Muscle of leg (tissue), 9 donors: Measurements from ENCODE around the gene ZDHHC1. TPM values are rescaled to one million over a fixed set of nuclear protein-coding genes. Genes with fewer than 3 reads are reported as not detected.

Experiments used
- polyA plus RNA-seq, 8 donors: library from polyadenylated mRNA; unstranded; fragments of 120-200 nt; gene quantifications; one replicate each; pipeline versions ENCODE4 v1.2.1 to v1.2.3, GENCODE V29; 2013; ENCODE audit warnings: inconsistent platforms in 1 of 8, low replicate concordance in 1 of 8; ENCODE audit not compliant: insufficient read length in 8 of 8, insufficient read depth in 1 of 8
- total RNA-seq: library from RNA; stranded (reverse); fragments of 120-200 nt; gene quantifications from one replicate; pipeline ENCODE4 v1.2.4, GENCODE V29; 2013

The ZDHHC1 gene
- total and polyA plus RNA-seq, 9 donors: 19.7 to 42.4 (median 24.1) TPM

Other genes with a start within 250 kb of the ZDHHC1 start
- 14.7 TPM for gene NOL3, start 245.9 kb downstream of the ZDHHC1 start, total RNA-seq
- 10 to 100 TPM; 18.4 to 44.7 (median 25.3) TPM for gene NOL3, start 245.9 kb downstream of the ZDHHC1 start, polyA plus RNA-seq
- gene MATCAP1, start 232.5 kb downstream of the ZDHHC1 start, total RNA-seq: 8.6 TPM
- gene MATCAP1, start 232.5 kb downstream of the ZDHHC1 start, polyA plus RNA-seq: 10 to 100 TPM; 13.3 to 25.9 (median 21.1) TPM
- gene EXOC3L1, start 226.3 kb downstream of the ZDHHC1 start, total RNA-seq: 7.6 TPM
- gene EXOC3L1, start 226.3 kb downstream of the ZDHHC1 start, polyA plus RNA-seq: 10 to 100 TPM in 5 of 8 donors, 1 to 10 TPM in 3; 7.6 to 15.5 (median 11.5) TPM
- gene E2F4, start 224.3 kb downstream of the ZDHHC1 start, total RNA-seq: 28.1 TPM
- gene E2F4, start 224.3 kb downstream of the ZDHHC1 start, polyA plus RNA-seq: 10 to 100 TPM; 41.8 to 51.1 (median 46.7) TPM
- 0.80 TPM for gene ELMO3, start 217.3 kb downstream of the ZDHHC1 start, total RNA-seq
- 1 to 10 TPM in 6 of 8 donors, under 1 TPM in 2; 0.68 to 3.3 (median 1.4) TPM for gene ELMO3, start 217.3 kb downstream of the ZDHHC1 start, polyA plus RNA-seq
- gene TMEM208, start 189.3 kb downstream of the ZDHHC1 start, total RNA-seq: 22.3 TPM
- gene TMEM208, start 189.3 kb downstream of the ZDHHC1 start, polyA plus RNA-seq: 10 to 100 TPM; 17.5 to 27.1 (median 22.1) TPM
- 9.7 TPM for gene FHOD1, start 169.0 kb downstream of the ZDHHC1 start, total RNA-seq
- gene FHOD1, start 169.0 kb downstream of the ZDHHC1 start, polyA plus RNA-seq: 10 to 100 TPM; 14.6 to 31.1 (median 21.8) TPM
- 0.40 TPM for gene SLC9A5, start 167.5 kb downstream of the ZDHHC1 start, total RNA-seq
- 1 to 10 TPM in 5 of 8 donors, under 1 TPM in 3; 0.71 to 1.8 (median 1.1) TPM for gene SLC9A5, start 167.5 kb downstream of the ZDHHC1 start, polyA plus RNA-seq
- gene PLEKHG4, start 136.9 kb downstream of the ZDHHC1 start, total RNA-seq: 13.2 TPM
- 10 to 100 TPM in 4 of 8 donors, 1 to 10 TPM in 4; 7.6 to 12.8 (median 10.1) TPM for gene PLEKHG4, start 136.9 kb downstream of the ZDHHC1 start, polyA plus RNA-seq
- 0.04 TPM for gene KCTD19, start 89.7 kb downstream of the ZDHHC1 start, total RNA-seq
- gene KCTD19, start 89.7 kb downstream of the ZDHHC1 start, polyA plus RNA-seq: under 1 TPM; 0.09 to 0.44 (median 0.24) TPM
- 0.22 TPM for gene LRRC36, start 89.7 kb downstream of the ZDHHC1 start, total RNA-seq
- 1 to 10 TPM in 1 of 8 donors, under 1 TPM in 6, not detected in 1; 0.21 to 2.4 (median 0.42) TPM for gene LRRC36, start 89.7 kb downstream of the ZDHHC1 start, polyA plus RNA-seq
- gene TPPP3, start 23.0 kb downstream of the ZDHHC1 start, total RNA-seq: 230 TPM
- gene TPPP3, start 23.0 kb downstream of the ZDHHC1 start, polyA plus RNA-seq: 100 to 1,000 TPM; 387 to 805 (median 592) TPM
- 5.3 TPM for gene HSD11B2, start 14.6 kb upstream of the ZDHHC1 start, total RNA-seq
- 10 to 100 TPM in 1 of 8 donors, 1 to 10 TPM in 7; 3.7 to 14.5 (median 7.9) TPM for gene HSD11B2, start 14.6 kb upstream of the ZDHHC1 start, polyA plus RNA-seq
- 43.5 TPM for gene ATP6V0D1, start 64.7 kb upstream of the ZDHHC1 start, total RNA-seq
- gene ATP6V0D1, start 64.7 kb upstream of the ZDHHC1 start, polyA plus RNA-seq: 10 to 100 TPM; 58.0 to 69.0 (median 67.0) TPM
- gene AGRP, start 67.1 kb upstream of the ZDHHC1 start, total RNA-seq: not detected
- not detected for gene AGRP, start 67.1 kb upstream of the ZDHHC1 start, polyA plus RNA-seq
- gene RIPOR1, start 112.4 kb upstream of the ZDHHC1 start, total RNA-seq: 20.2 TPM
- 10 to 100 TPM; 34.8 to 59.5 (median 50.5) TPM for gene RIPOR1, start 112.4 kb upstream of the ZDHHC1 start, polyA plus RNA-seq
- 27.4 TPM for gene CTCF, start 146.0 kb upstream of the ZDHHC1 start, total RNA-seq
- 10 to 100 TPM; 37.6 to 52.3 (median 42.3) TPM for gene CTCF, start 146.0 kb upstream of the ZDHHC1 start, polyA plus RNA-seq
- 0.18 TPM for gene CARMIL2, start 228.7 kb upstream of the ZDHHC1 start, total RNA-seq
- gene CARMIL2, start 228.7 kb upstream of the ZDHHC1 start, polyA plus RNA-seq: 1 to 10 TPM in 2 of 8 donors, under 1 TPM in 6; 0.17 to 1.2 (median 0.53) TPM
- gene ACD, start 243.8 kb upstream of the ZDHHC1 start, total RNA-seq: 14.0 TPM
- 10 to 100 TPM; 13.7 to 19.3 (median 16.5) TPM for gene ACD, start 243.8 kb upstream of the ZDHHC1 start, polyA plus RNA-seq
- 1.3 TPM for gene PARD6A, start 244.5 kb upstream of the ZDHHC1 start, total RNA-seq
- gene PARD6A, start 244.5 kb upstream of the ZDHHC1 start, polyA plus RNA-seq: 1 to 10 TPM in 5 of 8 donors, under 1 TPM in 3; 0.59 to 1.8 (median 1.3) TPM